Activated T-cell treated with anti-CD3 and anti-CD28 coated beads, Interleukin-2, amount 50 U/mL, for 48 hours (primary cell): ENCODE results near the gene RPP25L.

Experiments
- DNase-seq, 2 experiments: peaks; one replicate each; pipeline ENCODE4 v3.0.0-alpha.2; 2020

Gene RPP25L

GRCh38 chr9:34565856-34566255 lies 46.0 kb downstream of the RPP25L start:
- DNase-seq = no peak

DNA sequence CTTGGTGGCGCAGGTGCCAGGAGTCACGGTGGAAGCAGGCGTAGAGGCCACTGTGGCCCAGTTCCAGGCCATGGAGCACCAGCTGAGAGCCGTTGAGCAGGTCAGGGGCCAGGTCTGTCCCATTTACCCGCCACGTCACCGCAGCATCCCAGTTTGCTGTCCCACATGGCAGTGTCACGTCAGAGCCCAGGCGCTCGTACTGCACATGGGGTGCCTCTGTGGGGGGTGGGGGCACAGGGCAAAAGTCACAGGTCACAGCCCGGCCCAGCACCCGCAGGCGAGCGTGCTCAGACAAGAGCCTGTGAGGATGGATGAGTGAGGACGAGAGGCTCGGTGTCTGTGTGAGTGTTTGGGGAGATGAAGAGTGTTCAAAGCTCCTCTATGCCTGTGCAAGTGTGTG lies 47.3 kb downstream of the RPP25L start:
- DNase-seq = no peak

- no peak for DNase-seq
These were observed 48.6 kb downstream of the RPP25L start for GRCh38 chr9:34563262-34563661.

- DNase-seq = peak; percentile 64 to 67
These were observed 49.7 kb downstream of the RPP25L start for GRCh38 chr9:34562135-34562745.

DNA sequence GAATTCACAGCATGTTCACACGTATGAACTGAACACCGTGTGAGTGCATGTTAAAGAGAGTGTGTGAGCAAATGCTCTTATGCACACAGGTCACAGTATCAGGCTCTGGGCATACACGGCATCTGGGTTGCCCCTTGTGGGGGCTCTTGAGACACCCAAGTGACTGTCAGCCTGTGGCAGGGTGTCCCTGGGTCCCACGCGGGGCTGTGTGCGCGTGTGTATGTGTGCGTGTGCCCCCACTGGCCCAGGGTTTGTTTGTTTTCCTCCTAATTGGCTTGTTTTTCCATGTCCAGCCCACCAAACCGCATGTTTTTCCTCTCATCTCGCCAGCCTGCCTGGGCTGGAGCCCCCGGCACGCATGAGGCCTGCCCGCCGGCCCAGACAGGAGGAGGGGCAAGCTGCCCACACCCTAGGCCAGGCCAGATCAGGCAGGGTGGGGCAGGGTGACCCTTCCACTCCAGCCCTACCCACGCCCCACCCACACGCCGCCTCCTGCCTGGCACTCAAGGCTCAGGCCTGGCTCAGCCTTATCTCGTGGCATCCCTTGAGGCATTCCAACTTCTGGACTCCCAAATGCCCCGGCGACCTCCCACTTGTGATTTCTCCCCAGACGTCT lies 51.2 kb downstream of the RPP25L start:
- no peak for DNase-seq
